HG03108 (cell line): ENCODE measurements around the gene DPP3.
"Not testable (repeated sequence)": the region's sequence is repeated elsewhere in the genome, so short reads cannot be mapped to it uniquely, and the experiment has no call there.

ENCODE experiments used
- ATAC-seq: cut with Tn5 transposase; IDR thresholded peaks from one replicate; pipeline ENCODE4 v1.9.1; 2021; ENCODE audit warnings: moderate library complexity; ENCODE audit not compliant: unreplicated experiment

Gene DPP3, protein sequence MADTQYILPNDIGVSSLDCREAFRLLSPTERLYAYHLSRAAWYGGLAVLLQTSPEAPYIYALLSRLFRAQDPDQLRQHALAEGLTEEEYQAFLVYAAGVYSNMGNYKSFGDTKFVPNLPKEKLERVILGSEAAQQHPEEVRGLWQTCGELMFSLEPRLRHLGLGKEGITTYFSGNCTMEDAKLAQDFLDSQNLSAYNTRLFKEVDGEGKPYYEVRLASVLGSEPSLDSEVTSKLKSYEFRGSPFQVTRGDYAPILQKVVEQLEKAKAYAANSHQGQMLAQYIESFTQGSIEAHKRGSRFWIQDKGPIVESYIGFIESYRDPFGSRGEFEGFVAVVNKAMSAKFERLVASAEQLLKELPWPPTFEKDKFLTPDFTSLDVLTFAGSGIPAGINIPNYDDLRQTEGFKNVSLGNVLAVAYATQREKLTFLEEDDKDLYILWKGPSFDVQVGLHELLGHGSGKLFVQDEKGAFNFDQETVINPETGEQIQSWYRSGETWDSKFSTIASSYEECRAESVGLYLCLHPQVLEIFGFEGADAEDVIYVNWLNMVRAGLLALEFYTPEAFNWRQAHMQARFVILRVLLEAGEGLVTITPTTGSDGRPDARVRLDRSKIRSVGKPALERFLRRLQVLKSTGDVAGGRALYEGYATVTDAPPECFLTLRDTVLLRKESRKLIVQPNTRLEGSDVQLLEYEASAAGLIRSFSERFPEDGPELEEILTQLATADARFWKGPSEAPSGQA

DNA sequence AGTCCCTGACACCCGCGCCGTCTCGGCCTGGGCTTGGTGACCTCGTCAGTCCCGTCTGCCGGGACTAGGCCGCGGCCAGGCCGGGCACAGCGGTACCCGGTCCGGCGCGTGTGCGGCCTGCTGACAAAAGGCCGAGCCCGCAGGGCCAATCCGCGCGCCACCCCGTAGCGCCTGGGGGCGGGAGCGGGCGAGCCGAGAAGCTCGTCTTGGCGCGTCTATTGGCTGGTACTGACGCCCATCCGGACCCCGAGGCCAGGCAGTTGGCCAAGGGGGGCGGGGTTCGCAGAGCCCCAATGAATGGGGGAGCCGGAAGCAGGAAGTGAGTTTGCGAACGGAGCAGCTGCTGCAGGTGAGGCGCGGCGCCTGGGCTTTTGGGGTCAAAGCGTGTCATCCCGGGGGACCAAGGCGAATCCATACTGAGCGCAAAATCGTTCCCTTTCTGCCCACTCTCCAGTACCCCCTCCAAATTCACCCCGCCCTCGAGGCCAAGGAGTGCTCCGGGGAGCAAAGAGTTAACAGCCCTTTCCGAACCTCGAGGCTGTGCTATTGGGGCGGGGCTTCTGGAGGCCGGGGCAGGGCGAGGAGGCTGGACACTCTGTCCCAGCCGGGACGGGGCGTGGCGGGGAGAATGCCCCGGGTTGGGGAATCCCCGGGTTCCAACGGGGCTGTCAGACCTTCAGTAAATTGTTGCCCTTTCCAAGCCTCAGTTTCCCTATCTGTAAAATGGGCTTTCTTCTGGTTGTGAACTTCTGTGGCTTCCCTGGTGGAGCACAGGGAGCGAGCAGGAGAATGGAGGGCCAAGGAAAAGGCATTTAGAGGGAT is at the start of gene DPP3:
Gene DPP3 (plus strand): TSS at position 318 of the 822 bp plus-strand sequence. CDS start 1,767 bp downstream, outside the sequence.
- peak; percentile 85 for ATAC-seq

DNA sequence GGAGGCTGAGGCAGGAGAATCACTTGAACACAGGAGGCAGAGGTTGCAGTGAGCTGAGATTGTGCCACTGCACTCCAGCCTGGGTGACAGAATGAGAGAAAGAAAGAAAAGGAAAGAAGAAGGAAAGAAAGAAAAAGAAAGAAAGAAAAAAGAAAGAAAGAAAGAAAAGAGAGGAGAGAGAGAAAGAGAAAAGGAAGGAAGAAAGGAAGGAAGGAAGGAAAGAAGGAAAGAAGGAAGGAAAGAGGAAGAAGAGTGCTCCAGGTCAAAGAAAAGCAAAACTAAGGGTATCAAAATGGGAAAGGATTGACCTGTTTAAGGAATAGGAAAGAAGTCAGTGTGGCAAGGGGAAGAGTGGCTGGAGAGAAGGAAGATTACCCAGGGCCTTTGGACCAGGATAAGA is 48.9 kb upstream of the DPP3 start:
- ATAC-seq: not testable (repeated sequence)

DNA sequence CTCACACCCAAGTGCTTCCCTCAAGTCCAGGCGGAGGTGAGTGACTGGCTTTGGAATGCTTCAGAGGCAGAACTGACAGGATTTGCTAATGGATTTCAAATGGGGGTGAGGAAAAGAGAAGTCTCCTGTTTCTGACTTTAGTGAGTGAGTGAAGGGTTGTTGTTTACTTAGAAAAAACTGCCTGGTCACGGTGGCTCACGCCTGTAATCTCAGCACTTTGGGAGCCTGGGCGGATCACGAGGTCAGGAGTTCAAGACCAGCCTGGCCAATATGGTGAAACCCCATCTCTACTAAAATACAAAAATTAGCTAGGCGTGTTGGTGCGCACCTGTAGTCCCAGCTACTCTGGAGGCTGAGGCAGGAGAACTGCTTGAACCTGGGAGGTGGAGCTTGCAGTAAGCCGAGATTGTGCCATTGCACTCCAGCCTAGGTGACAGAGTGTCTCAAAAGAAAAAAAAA is 48.3 kb upstream of the DPP3 start:
- not testable (repeated sequence) for ATAC-seq

DNA sequence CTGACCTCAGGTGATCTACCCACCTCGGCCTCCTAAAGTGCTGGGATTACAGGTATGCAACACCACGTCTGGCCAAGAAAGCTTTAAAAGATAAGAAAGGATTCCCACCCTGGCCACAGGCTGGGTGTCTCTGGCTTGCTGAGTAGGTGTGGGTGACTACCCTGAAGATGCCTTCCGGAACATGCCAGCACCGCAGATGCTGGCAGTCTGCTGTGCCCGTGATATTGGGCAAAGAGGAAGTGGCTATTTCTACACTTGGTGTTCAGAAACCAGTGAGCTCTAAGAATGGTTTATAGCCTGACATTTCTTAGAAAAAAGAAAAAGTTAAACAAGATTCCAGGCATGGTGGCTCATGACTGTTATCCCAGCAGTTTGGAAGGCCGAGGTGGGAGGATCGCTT is 47.6 kb upstream of the DPP3 start:
- ATAC-seq: no peak

DNA sequence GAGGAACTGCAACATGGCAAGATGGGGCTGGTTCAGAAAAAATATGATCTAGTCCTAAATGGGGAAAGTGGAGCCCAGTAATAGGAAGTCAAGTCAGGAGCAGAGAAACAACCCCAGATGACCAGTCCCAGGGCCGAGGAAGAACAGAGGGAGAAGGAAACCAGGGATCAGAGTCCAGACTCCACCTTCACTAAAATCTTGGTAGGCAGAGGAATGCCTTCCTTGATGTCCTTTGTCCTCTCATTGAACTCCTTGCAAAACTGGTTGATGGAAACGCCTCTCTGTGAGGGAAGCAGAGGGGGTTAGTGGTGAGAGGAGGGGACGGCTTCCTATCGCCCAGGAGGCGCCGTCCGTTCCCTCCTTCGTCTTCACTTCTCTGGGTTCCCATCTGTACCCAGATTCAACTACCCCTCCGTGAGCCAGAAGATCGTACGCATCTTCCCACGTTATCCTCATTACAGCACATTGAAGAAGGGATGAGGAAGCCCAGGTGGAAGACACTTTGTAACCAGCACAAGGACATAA is 42.2 kb upstream of the DPP3 start:
- ATAC-seq: no peak

DNA sequence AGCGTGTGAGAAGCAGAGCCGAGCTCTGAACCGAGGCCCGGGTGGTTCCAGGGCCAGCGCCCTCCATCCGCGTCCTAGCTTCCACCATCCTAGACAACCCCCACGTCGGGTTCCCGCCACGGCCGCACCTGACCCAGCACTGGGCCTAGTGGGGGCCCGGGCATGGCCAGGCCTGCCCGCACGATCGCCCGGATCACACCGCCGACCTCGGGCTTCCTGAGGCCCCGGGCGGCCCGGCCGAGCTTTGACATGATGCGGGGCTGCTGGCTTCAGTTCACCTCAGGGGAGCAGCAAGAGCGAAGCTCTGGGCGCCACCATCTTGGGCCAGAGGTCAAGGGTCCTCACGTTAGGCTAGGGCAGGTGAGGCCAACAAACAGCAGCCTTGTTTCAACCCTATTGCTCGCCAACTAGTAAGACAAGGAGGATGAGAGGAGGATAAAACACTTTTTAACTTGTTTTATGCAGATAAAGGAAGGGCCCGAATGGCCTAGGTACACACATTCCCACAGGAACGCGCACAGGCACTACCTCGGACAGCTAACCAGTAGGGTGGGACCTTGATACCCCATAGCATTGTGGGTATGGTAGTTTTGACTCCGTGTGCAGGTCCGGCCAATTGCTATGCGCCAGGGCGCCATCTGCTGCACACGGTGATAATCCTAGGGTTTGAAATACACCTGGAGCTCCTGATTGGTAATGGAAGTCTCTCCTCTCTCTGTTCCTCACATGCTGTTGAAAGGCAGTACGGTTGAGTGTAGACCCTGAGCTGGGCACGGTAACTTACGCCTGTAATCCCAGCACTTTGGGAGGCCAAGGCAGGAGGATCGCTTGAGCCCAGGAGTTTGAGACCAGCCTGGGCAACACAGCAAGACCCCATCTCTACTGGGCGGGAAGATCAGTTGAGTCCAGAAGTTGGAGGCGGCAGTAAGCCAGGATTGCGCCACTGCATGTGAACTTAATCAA is 41.4 kb upstream of the DPP3 start, which contains the start of gene MRPL11:
Gene MRPL11 (minus strand): TSS at position 345 of the 963 bp plus-strand sequence. CDS start 94 bp downstream, at position 251.
- ATAC-seq: peak; percentile 86

DNA sequence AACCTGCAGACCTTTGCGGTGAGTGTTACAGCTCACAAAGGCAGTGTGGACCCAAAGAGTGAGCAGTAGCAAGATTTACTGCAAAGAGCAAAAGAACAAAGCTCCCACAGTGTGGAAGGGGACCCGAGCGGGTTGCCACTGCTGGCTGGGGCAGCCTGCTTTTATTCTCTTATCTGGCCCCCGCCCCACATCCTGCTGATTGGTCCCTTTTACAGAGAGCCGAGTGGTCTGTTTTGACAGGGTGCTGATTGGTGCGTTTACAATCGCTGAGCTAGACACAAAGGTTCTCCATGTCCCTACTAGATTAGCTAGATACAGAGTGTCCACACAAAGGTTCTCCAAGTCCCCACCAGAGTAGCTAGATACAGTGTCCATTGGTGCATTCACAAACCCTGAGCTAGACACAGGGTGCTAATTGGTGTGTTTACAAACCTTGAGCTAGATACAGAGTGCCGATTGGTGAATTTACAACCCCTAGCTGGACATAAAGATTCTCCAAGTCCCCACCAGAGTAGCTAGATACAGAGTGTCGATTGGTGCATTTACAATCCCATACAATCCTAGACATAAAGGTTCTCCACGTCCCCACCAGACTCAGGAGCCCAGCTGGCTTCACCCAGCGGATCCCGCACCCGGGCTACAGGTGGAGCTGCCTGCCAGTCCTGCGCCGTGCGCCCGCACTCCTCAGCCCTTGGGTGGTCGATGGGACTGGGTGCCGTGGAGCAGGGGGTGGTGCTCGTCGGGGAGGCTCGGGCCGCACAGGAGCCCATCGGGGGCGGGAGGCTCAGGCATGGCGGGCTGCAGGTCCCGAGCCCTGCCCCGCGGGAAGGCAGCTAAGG is 39.9 kb upstream of the DPP3 start:
- not testable (repeated sequence) for ATAC-seq

DNA sequence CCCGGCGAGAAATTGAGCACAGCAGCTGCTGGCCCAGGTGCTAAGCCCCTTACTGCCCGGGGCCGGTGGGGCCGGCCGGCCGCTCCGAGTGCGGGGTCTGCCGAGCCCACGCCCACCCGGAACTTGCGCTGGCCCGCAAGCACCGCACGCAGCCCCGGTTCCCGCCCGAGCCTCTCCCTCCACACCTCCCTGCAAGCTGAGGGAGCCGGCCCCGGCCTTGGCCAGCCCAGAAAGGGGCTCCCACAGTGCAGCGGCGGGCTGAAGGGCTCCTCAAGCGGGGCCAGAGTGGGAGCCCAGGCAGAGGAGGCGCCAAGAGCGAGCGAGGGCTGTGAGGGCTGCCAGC is 39.3 kb upstream of the DPP3 start:
- ATAC-seq: not testable (repeated sequence)

DNA sequence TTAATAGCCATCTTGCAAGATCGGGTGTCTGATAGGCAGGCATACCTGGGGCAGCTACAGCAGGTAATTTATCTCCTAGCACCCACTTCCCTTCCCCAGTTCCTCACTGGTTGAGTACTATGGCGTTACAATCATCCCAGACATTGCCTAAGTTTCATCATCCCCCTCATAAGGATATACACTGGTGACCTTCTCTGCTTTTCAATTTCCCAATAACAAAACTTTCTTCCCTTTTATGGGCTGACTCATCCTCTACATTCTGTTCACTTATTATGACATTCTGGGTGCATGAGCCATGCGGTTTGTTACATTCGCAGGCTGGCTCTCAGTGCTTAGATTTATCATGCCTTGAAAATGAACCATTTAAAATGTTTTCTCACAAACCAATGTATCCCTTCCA is 36.6 kb upstream of the DPP3 start:
- ATAC-seq: no peak

DNA sequence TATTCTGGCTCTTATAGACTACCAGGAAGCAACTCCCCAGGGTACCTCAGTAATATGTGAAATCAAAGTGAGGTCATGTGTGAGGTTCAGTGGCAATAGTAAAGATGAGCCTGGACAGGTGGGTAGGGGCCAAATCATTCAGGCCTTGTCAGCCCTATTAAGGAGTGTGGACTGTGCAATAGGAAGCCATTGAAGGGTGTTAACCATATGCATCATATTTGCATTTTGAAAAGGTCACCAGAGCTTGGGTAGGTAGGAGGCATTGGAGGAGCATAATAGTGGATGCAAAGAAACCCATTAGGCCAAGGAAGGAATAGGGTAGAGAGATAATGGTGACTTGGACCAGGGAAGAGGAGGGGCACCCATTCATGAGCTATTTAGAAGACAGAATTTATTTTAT is 33.2 kb upstream of the DPP3 start:
- no peak for ATAC-seq

DNA sequence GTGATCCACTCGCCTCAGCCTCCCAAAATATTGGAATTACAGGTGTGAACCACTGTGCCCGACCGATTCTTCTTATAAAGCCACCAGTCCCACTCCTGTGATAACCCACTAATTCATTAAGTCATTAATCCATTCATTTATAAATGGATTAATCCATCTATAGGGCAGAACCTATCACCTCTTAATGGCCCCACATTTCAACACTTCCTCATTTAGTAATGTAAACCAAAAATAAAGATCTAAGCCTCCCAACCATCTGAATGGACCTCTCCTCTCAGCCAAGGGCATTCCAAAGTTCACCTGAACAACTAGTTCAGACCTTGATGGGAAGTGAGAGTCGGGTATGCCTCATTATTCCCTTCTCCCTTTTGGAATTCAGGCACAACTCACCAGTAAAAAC is 31.7 kb upstream of the DPP3 start:
- ATAC-seq: no peak

DNA sequence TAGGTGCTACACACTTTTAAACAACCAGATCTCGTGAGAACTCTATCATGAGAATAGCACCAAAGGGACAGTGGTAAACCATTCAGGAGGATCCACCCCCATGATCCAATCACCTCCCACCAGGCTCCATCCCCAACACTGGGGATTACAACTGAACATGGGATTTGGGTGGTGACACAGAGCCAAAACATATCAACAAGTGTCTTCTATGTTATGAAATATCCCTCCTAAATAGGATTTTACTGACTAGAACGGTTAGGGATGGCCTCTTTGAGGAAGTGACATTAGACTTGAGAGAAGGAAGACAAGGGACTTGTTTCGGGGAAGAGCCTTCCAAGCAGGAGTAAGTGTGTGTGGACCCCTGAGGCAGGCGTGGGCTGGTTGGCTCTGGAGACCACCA is 29.7 kb upstream of the DPP3 start:
- ATAC-seq: no peak

DNA sequence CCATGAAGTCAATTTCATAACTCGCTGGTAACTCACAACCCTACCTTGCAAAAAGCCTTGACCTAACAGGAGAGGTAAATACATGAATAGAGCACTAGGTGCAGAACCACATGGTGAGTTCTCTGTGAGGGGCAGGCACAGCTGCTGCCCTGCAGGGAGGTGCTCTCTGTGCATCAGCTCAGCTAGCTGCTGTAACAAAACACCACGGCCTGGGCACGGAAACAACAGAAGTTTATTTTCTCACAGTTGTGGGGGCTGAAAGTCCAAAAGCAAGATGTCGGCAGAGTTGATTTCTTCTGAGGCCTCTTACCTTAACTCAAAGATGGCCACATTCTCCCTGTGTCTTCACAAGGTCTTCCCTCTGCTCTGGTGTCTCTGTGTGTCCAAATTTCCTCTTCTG is 28.6 kb upstream of the DPP3 start:
- ATAC-seq: no peak

DNA sequence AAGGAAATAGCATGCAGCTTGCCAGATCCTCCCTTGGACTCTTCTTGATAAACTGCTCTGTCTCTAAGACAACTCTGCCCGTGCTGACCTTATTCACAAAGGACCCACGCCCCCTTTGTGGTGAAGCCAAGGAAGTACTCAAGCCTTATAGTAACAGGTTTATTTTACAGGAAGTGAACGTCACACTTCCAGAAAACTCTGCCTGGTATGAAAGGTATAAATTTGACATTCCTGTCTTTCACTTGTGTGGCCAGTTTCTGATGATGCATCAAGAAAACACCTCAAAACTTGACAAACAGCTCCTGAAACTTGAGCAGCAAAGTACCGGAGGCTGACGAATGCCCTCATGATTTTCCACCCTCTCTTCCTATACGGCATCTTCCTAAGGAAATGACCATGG is 26.0 kb upstream of the DPP3 start:
- no peak for ATAC-seq

DNA sequence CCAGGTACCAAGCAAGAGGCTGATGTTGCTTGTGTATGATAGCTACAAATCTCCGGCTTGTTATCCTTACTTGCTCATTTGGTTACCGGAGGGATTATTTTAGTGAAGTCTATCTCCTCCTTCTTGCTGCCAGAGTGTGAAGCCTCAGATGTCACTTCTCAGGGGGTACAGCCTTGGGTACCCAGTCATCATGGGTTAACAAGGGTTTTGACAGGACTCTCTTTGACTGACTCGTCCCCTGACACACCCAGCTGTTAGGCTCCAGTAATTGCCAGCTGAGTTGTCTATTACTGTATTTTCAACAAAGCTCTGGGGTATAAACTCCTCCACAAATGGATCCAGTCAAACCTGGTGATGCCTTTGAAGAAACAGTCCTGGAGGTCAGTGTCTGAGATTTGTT is 25.4 kb upstream of the DPP3 start:
- ATAC-seq: no peak

DNA sequence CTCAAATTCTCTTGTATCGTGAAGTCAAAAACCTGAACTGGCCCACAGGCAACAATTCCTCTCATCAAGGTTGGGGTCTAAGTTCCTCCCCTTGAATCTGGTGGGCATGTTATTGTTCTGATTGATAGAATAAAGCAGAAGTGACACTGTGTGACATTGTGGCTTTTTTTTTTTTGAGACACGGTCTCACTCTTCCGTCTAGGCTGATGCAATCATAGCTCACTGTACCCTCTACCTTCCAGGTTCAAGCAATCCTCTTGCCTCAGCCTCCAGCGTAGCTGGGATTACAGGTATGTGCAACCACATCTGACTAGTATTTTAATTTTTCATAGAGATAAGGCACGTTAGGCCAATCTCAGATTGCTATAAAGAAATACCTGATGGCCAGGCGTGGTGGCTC is 22.4 kb upstream of the DPP3 start:
- ATAC-seq: no peak

DNA sequence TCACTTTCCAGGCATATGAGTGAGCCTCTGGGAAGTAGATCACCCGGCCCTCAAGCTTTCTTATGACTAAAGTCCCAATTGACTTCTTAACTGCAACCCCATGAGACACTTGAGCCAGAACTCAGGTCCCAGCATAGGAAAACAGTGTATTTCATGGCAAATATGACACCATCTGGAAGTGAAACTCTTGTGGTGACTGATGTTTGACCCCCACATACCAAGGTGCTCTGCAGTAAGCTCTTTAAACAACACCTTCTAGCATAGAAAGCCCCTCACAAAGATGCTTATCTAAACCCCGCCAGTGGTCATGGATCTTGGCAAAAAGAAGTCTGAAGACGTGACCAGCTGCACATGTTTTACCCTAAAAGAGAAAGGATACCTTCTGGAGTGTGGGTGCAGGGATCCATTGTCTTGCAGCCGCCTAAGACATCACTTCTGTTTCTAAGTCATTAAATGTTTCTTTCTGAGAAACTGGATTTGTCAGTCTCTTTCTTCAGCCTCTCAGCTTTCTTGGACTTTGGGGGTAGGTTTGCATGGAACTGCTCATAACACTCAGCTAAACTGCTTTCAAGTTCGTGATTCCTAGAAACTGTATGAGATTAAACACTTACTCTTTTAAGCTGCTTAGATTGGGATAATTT is 21.0 kb upstream of the DPP3 start:
- ATAC-seq: no peak

DNA sequence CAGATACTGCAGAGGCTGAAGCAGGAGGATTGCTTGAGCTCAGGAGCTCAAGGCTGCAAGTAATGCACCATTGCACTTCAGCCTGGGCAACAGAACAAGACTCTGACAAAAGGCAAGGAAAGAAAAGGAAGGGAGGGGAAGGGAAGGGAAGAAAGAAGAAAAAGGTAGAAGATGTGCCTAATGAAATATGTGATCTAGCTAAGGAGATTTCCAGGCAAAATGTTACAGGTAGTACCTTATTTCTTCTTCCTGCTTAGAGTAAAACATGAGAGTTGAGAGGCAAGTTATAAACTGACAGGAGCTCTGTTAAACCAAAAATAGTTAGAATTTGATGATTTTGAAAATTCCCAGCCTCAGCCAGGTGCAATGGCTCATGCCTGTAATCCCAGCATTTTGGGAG is 18.2 kb upstream of the DPP3 start:
- no peak for ATAC-seq

DNA sequence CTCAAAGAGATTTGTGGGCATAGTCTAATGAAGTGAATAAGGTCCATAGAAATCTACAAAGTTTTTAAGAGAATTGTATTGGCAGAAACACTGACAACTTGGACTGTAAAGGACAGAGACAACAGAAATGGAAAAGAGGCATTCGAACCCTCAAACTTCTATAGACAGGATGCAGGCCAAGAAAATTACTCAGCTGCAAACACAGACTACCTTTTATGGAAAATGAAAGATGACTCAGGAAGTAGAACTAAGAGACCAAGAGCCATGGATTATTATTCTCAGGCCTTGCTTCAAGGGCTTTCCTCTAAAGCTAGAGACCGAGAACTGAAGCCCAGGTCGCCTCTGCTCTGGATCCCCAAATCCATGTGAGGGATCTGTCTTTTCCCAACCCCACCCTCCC is 17.3 kb upstream of the DPP3 start:
- no peak for ATAC-seq
